ENCODE results near the gene IGFLR1. TPM values are rescaled to one million over a fixed set of nuclear protein-coding genes. Genes with fewer than 3 reads are reported as not detected.

Gene IGFLR1
- total and polyA plus RNA-seq, 2 of the 8 experiments (the other 6 are each of a cell fraction or from before 2014, with no cell fraction given) = 8.4 to 28.9 TPM

- Histone ChIP-seq H2BK15ac (ENCODE audit: low read length) (no peak overlapping the region), H3K36me3 (ENCODE audit: control insufficient read depth in 2 of 4, insufficient read depth in 4 of 4, low read length in 3 of 4) (peaks cover 0 to 3% (median 0%) of the 10 kb centered on the region in 4 experiments; a peak in 1 of 8 replicates), H3K27me3 (replicated peaks in 1 of 4; ENCODE audit: control insufficient read depth in 3 of 4, extremely low read depth in 1 of 4, insufficient read depth in 3 of 4, low read length in 3 of 4) (peaks cover 0 to 8% (median 7%) of the 10 kb centered on the region in 4 experiments; a peak in 3 of 7 replicates), H2BK120ac (replicated peaks; ENCODE audit: low read depth, low read length) (no peak overlapping the region), H3K56ac (replicated peaks; ENCODE audit: insufficient read length, low read depth, low read length) (no peak overlapping the region), H2BK12ac (ENCODE audit: low read depth, low read length) (no peak overlapping the region), H4K5ac (ENCODE audit: insufficient read length, low read depth, low read length) (no peak overlapping the region), H3K4me1 (replicated peaks in 1 of 4; ENCODE audit: control insufficient read depth in 3 of 4, insufficient read depth in 4 of 4, low read length in 3 of 4) (peaks cover 0 to 21% (median 17%) of the 10 kb centered on the region in 4 experiments; a peak in 6 of 7 replicates), H4K8ac (ENCODE audit: extremely low read depth, insufficient read depth, low read length) (no peak overlapping the region), H3K4me2 (ENCODE audit: insufficient read depth in 1 of 2, low read depth in 2 of 2, low read length in 2 of 2) (no peak overlapping the region), H3K79me2 (ENCODE audit: control insufficient read depth in 1 of 2, insufficient read depth in 2 of 2, low read length in 2 of 2) (no peaks in the 10 kb centered on the region), H3K23ac (ENCODE audit: insufficient read length) (no peak overlapping the region), H3K14ac (ENCODE audit: insufficient read length) (no peak overlapping the region), H3K4me3 (ENCODE audit: extremely low read depth in 1 of 4, insufficient read depth in 2 of 4, low read depth in 3 of 4, low read length in 4 of 4) (no peak overlapping the region), H2AK5ac (ENCODE audit: low read depth, low read length) (no peak overlapping the region), H3K27ac (ENCODE audit: low read depth, low read length) (no peak overlapping the region), H3K23me2 (ENCODE audit: low read depth, low read length) (peaks cover 4% of the 10 kb centered on the region; the same call in 1 of the 2 replicates), H3K4ac (replicated peaks; ENCODE audit: insufficient read length, low read depth, low read length) (no peak overlapping the region), H3K18ac (ENCODE audit: extremely low read depth, low read length) (no peak overlapping the region), H2BK20ac (ENCODE audit: low read length) (no peak overlapping the region), H4K20me1 (replicated peaks in 1 of 2; ENCODE audit: control insufficient read depth in 1 of 2, insufficient read depth in 2 of 2, low read length in 2 of 2) (peaks cover 0 to 5% of the 10 kb centered on the region in 2 experiments), H2AFZ (ENCODE audit: low read length) (no peak overlapping the region), H3K9me3 (ENCODE audit: insufficient read depth in 2 of 2, low read depth in 1 of 2, low read length in 1 of 2) (no peaks in the 10 kb centered on the region), H3K79me1 (ENCODE audit: low read depth, low read length) (no peaks in the 10 kb centered on the region; the same call in 1 of the 2 replicates), H2BK5ac (ENCODE audit: low read depth, low read length) (no peak overlapping the region), H3K9ac (replicated peaks in 1 of 4; ENCODE audit: extremely low read depth in 1 of 4, low read depth in 3 of 4, low read length in 3 of 4) (no peak overlapping the region), H4K91ac (replicated peaks; ENCODE audit: insufficient read length, low read length) (no peak overlapping the region)
- WGBS, 2 experiments (ENCODE audit: extremely low coverage in 1 of 2, insufficient coverage in 1 of 2, insufficient read length in 1 of 2, insufficient replicate concordance in 2 of 2, low coverage in 1 of 2, low lambda C conversion rate in 2 of 2, missing lambda C conversion rate in 1 of 2) = 85% methylated on average over 9 of the region's 9 CpGs; no CpG with 5 or more reads in 1 of the 2 experiments
- TF ChIP-seq SIX5 (IDR thresholded peaks at IDR 0.05; ENCODE audit: low read depth, low read length) (no peak), RBBP5 (IDR thresholded peaks at IDR 0.05; ENCODE audit: borderline replicate concordance, low read depth, low read length) (no peak)
- ChIA-PET POLR2A (ENCODE audit: partially characterized antibody) (interaction anchor here (0.7 to 1.8 kb wide), 10 partner anchors 8 to 85 kb away, joined by 3 to 9 read pairs (median 4); partner anchors contain the start of genes HSPB6, KMT2B and LIN37), CTCF (ENCODE audit: partially characterized antibody) (interaction anchor here (0.7 to 1.0 kb wide), 4 partner anchors 13 to 268 kb away, joined by 3 to 4 read pairs (median 4); no protein-coding TSS in a partner anchor)
- FAIRE-seq = no peak
- no peak for DNase-seq (ENCODE audit: low read depth in 1 of 2, low spot score in 2 of 2)
These were observed 31.0 kb upstream of the IGFLR1 start for GRCh38 chr19:35773020-35773806.

All from H1 (cell line).